CD14-positive monocyte (primary cell): ENCODE measurements around the gene RSPRY1. TPM values are rescaled to one million over a fixed set of nuclear protein-coding genes. Genes with fewer than 3 reads are reported as not detected.

Experiments used
- DNase-seq, 3 donors: peaks; one replicate each; pipeline ENCODE4 v3.0.0-alpha.2; 2011 to 2022
- H2AFZ ChIP-seq: 2 replicates; pipeline ENCODE4 v1.6.0; 2012; ENCODE audit warnings: mild to moderate bottlenecking, low read depth, low read length, inconsistent platforms; ENCODE audit not compliant: insufficient read depth, poor library complexity, severe bottlenecking
- H3K27ac ChIP-seq, 2 donors: 1 replicate in 1 of 2; 2 replicates in 1 of 2; pipeline ENCODE4 v1.5.1; 2012 to 2013; ENCODE audit warnings: low read length in 2 of 2, control low read depth in 1 of 2, inconsistent platforms in 1 of 2, low read depth in 1 of 2, mild to moderate bottlenecking in 1 of 2
- H3K27me3 ChIP-seq, 2 donors: one replicate each; pipeline versions ENCODE4 v1.6.0 to v1.6.1; 2011 to 2013; ENCODE audit warnings: low read length in 2 of 2; ENCODE audit not compliant: control insufficient read depth in 2 of 2, insufficient read depth in 2 of 2
- H3K36me3 ChIP-seq, 2 donors: replicated peaks in 1 of 2; 1 replicate in 1 of 2; 2 replicates in 1 of 2; pipeline versions ENCODE4 v1.5.1 to v1.6.1; 2012 to 2013; ENCODE audit warnings: low read length in 2 of 2, control low read depth in 1 of 2, inconsistent platforms in 1 of 2, mild to moderate bottlenecking in 1 of 2; ENCODE audit not compliant: insufficient read depth in 2 of 2, control insufficient read depth in 1 of 2
- H3K4me1 ChIP-seq, 2 donors: 1 replicate in 1 of 2; 2 replicates in 1 of 2; pipeline versions ENCODE4 v1.5.1 to v1.6.1; 2012 to 2013; ENCODE audit warnings: low read length in 2 of 2, control low read depth in 1 of 2, inconsistent platforms in 1 of 2, mild to moderate bottlenecking in 1 of 2, moderate library complexity in 1 of 2; ENCODE audit not compliant: insufficient read depth in 2 of 2, control insufficient read depth in 1 of 2
- H3K4me2 ChIP-seq: replicated peaks from 2 replicates; pipeline ENCODE3; 2012; ENCODE audit warnings: low read length, moderate library complexity, mild to moderate bottlenecking; ENCODE audit not compliant: poor library complexity, severe bottlenecking; ENCODE audit errors: extremely low read depth
- H3K4me3 ChIP-seq, 3 experiments: fragments of 200-600 bp in 1 of 3; sonication (generic) in 1 of 3; replicated peaks in 1 of 3; 1 replicate in 2 of 3; 2 replicates in 1 of 3; pipeline ENCODE4 v1.5.1; 2011 to 2013; ENCODE audit warnings: low read length in 3 of 3, mild to moderate bottlenecking in 3 of 3, control low read depth in 2 of 3, low read depth in 2 of 3, inconsistent platforms in 1 of 3, moderate library complexity in 1 of 3
- H3K79me2 ChIP-seq: 2 replicates; pipeline ENCODE4 v1.6.0; 2012; ENCODE audit warnings: mild to moderate bottlenecking, control low read depth, inconsistent platforms, low read length, moderate library complexity; ENCODE audit not compliant: insufficient read depth
- H3K9ac ChIP-seq: 2 replicates; pipeline ENCODE4 v1.6.0; 2017; ENCODE audit warnings: low read length, mild to moderate bottlenecking; ENCODE audit not compliant: insufficient read depth, poor library complexity, severe bottlenecking
- H3K9me3 ChIP-seq, 2 donors: replicated peaks in 1 of 2; 1 replicate in 1 of 2; 2 replicates in 1 of 2; pipeline versions ENCODE4 v1.5.1 to v1.6.1; 2012 to 2013; ENCODE audit warnings: low read length in 2 of 2, control low read depth in 1 of 2; ENCODE audit not compliant: control insufficient read depth in 1 of 2, insufficient read depth in 1 of 2
- H4K20me1 ChIP-seq: 2 replicates; pipeline ENCODE4 v1.6.0; 2012; ENCODE audit warnings: mild to moderate bottlenecking, low read length, control low read depth, moderate library complexity; ENCODE audit not compliant: insufficient read depth
- H3K27ac Mint-ChIP-seq, 7 donors: one replicate each; pipeline ENCODE4 v1.8.0; 2020; ENCODE audit warnings: mild to moderate bottlenecking in 7 of 7, mixed read lengths in 7 of 7, moderate library complexity in 6 of 7, inconsistent platforms in 2 of 7
- H3K27me3 Mint-ChIP-seq, 3 donors: one replicate each; pipeline ENCODE4 v1.8.0; 2021 to 2022; ENCODE audit warnings: low read depth in 3 of 3, mild to moderate bottlenecking in 3 of 3, mixed read lengths in 3 of 3, moderate library complexity in 3 of 3, inconsistent platforms in 1 of 3
- H3K36me3 Mint-ChIP-seq, 2 donors: one replicate each; pipeline ENCODE4 v1.8.0; 2020; ENCODE audit warnings: mixed read lengths in 2 of 2, inconsistent platforms in 1 of 2, mild to moderate bottlenecking in 1 of 2
- H3K4me1 Mint-ChIP-seq: one replicate; pipeline ENCODE4 v1.8.0; 2020; ENCODE audit warnings: mild to moderate bottlenecking, mixed read lengths
- H3K4me3 Mint-ChIP-seq, 2 donors: one replicate each; pipeline ENCODE4 v1.8.0; 2020; ENCODE audit warnings: mild to moderate bottlenecking in 2 of 2, mixed read lengths in 2 of 2, moderate library complexity in 1 of 2
- H3K9me3 Mint-ChIP-seq, 7 donors: one replicate each; pipeline ENCODE4 v1.8.0; 2020 to 2022; ENCODE audit warnings: mixed read lengths in 7 of 7, mild to moderate bottlenecking in 6 of 7, moderate library complexity in 6 of 7, inconsistent platforms in 2 of 7
- WGBS: methylation state at CpG from one replicate; pipeline ENCODE4 v1.1.5; 2013; ENCODE audit warnings: missing lambda C conversion rate; ENCODE audit not compliant: insufficient coverage; 5-methylcytosine and 5-hydroxymethylcytosine counted together
- intact Hi-C, 2 donors: fragments of 100-400 bp; cut with micrococcal nuclease; formaldehyde crosslinking; loops; one replicate each; pipeline versions ENCODE4 v1.15.0 to v1.15.1; 2023
- polyA plus RNA-seq, 3 donors: library from polyadenylated mRNA; depleted of rRNA in 1 of 3; unstranded in 2 of 3; stranded (reverse) in 1 of 3; fragments of 300-500 nt in 2 of 3; fragments of >200 nt in 1 of 3; fragmentation: Illumina TruSeq in 2 of 3; gene quantifications; 1 replicate in 2 of 3; 2 replicates in 1 of 3; pipeline ENCODE4 v1.2.3, GENCODE V29; 2012 to 2021
- TF ChIP-seq, protein P1 (sequence below): fragments of 200-600 bp; IDR thresholded peaks from one replicate; pipeline ENCODE4 v1.8.0; 2022; ENCODE audit warnings: antibody characterized with exemption, mild to moderate bottlenecking

The RSPRY1 gene
- polyA plus RNA-seq, 3 donors: 15.7 to 28.3 (median 21.3) TPM

GRCh38 chr16:57204675-57205074, 18.5 kb downstream of the RSPRY1 start:
- peaks cover 50 to 58% of the 10 kb centered on the region in 2 donors for H3K36me3 ChIP-seq
- H2AFZ ChIP-seq: no peak overlapping the region

GRCh38 chr16:57208926-57209325, 22.8 kb downstream of the RSPRY1 start:
- Mint-ChIP-seq H3K27ac (no peak overlapping the region), H3K27me3 (no peaks in the 10 kb centered on the region), H3K4me3 (no peak overlapping the region), H3K4me1 (no peaks in the 10 kb centered on the region), H3K9me3 (no peaks in the 10 kb centered on the region), H3K36me3 (peaks cover 72 to 94% of the 10 kb centered on the region in 2 donors)
- WGBS: no CpG with 5 or more reads among the region's 1 CpG
- Histone ChIP-seq H3K4me3 (no peak overlapping the region), H3K79me2 (no peaks in the 10 kb centered on the region), H3K9me3 (no peaks in the 10 kb centered on the region), H3K4me2 (no peak overlapping the region), H3K9ac (no peak overlapping the region), H4K20me1 (peaks cover 8% of the 10 kb centered on the region), H3K27ac (no peak overlapping the region), H3K36me3 (peaks cover 82 to 94% of the 10 kb centered on the region in 2 donors), H3K27me3 (no peaks in the 10 kb centered on the region), H3K4me1 (no peaks in the 10 kb centered on the region), H2AFZ (no peak overlapping the region)
- TF ChIP-seq, protein P1, sequence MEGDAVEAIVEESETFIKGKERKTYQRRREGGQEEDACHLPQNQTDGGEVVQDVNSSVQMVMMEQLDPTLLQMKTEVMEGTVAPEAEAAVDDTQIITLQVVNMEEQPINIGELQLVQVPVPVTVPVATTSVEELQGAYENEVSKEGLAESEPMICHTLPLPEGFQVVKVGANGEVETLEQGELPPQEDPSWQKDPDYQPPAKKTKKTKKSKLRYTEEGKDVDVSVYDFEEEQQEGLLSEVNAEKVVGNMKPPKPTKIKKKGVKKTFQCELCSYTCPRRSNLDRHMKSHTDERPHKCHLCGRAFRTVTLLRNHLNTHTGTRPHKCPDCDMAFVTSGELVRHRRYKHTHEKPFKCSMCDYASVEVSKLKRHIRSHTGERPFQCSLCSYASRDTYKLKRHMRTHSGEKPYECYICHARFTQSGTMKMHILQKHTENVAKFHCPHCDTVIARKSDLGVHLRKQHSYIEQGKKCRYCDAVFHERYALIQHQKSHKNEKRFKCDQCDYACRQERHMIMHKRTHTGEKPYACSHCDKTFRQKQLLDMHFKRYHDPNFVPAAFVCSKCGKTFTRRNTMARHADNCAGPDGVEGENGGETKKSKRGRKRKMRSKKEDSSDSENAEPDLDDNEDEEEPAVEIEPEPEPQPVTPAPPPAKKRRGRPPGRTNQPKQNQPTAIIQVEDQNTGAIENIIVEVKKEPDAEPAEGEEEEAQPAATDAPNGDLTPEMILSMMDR: no peak
- intact Hi-C loops: no loop called here
- no peak for DNase-seq

More at GRCh38 chr16:57204675-57205074, 18.5 kb downstream of the RSPRY1 start:
- H3K27me3 Mint-ChIP-seq: no peaks in the 10 kb centered on the region
- Histone ChIP-seq H3K27me3 (no peaks in the 10 kb centered on the region), H3K4me3 (no peak overlapping the region), H3K27ac (no peak overlapping the region), H3K79me2 (peaks cover under 1% of the 10 kb centered on the region), H4K20me1 (peaks cover 23% of the 10 kb centered on the region), H3K9me3 (no peaks in the 10 kb centered on the region), H3K9ac (no peak overlapping the region), H3K4me1 (no peaks in the 10 kb centered on the region), H3K4me2 (no peak overlapping the region)
- no peaks in the 10 kb centered on the region for H3K4me1 Mint-ChIP-seq
- no peak for DNase-seq
- no peak overlapping the region for H3K4me3 Mint-ChIP-seq
- H3K9me3 Mint-ChIP-seq: no peaks in the 10 kb centered on the region
- intact Hi-C loops: no loop called here
- 94% methylated on average over 8 of the region's 12 CpGs for WGBS
- TF ChIP-seq, protein P1: no peak
- H3K27ac Mint-ChIP-seq: no peak overlapping the region
- H3K36me3 Mint-ChIP-seq: peaks cover 42 to 60% of the 10 kb centered on the region in 2 donors
